A549 treated with DMSO at 1 μM for 4 hours (cell line): Measurements from ENCODE around the gene C2CD3. TPM values are rescaled to one million over a fixed set of nuclear protein-coding genes. Genes with fewer than 3 reads are reported as not detected.

Experiments used
- total RNA-seq: library from RNA; stranded (reverse); fragments of 200-300 nt; extraction: Qiagen RNA extraction; gene quantifications from 5 replicates; pipeline ENCODE4 v1.2.3, GENCODE V29; 2022; ENCODE audit warnings: low read depth

Gene C2CD3, protein sequence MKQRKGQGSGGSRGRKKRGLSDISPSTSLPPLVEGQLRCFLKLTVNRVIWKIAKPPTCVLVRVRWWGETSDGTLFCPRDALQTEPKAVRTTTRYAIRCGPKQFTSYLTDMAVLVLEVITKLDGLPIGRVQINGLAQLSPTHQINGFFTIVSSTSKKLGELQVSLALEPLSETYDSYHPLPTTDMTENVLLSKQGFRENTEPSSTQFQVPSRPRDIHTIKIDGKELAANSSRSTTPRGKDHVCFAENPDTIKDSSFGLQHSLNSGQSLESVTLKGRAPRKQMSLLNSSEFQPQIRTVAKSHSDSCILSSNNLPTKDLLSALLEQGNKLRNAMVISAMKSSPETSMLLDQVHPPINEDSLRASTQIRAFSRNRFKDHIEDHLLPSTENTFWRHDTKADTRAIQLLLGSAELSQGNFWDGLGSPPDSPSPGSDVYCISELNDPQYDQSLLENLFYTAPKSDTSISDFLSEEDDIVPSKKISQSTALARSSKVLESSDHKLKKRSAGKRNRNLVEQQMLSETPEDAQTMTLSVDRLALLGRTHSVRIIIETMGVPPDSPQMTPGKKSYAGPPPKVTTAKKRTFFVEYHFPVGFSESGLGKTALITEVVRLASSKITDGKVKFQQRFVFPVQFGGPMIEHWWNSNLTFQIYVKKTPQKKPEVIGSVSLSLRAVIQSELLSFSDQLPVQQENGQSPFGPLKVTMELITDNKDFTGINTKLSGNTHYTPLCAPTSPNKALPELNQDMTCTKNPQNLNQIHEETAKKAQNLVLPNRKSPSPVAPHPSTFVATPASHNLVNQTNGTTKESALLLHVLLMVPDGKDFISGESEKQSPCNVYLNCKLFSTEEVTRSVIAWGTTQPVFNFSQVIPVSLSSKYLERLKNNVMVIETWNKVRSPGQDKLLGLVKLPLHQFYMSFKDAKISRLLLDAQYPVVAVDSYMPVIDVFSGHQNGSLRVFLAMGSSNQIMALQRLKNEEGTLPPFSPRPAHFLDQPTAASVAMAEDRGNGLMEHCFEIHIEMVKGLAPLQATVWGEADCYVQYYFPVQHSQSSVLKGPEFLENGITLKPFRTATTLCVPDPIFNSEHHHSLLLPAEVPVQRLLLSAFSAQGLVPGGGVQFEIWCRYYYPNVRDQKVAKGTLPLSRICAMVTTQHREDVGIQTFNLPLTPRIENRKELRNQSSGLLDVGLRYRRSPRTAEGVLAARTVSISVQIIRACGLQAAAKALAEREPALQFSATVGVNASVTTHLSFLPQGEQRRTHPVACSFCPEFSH (N-terminal part only)
- 15.0 to 19.4 TPM (median 17.7 TPM) in 5 replicates for total RNA-seq

DNA sequence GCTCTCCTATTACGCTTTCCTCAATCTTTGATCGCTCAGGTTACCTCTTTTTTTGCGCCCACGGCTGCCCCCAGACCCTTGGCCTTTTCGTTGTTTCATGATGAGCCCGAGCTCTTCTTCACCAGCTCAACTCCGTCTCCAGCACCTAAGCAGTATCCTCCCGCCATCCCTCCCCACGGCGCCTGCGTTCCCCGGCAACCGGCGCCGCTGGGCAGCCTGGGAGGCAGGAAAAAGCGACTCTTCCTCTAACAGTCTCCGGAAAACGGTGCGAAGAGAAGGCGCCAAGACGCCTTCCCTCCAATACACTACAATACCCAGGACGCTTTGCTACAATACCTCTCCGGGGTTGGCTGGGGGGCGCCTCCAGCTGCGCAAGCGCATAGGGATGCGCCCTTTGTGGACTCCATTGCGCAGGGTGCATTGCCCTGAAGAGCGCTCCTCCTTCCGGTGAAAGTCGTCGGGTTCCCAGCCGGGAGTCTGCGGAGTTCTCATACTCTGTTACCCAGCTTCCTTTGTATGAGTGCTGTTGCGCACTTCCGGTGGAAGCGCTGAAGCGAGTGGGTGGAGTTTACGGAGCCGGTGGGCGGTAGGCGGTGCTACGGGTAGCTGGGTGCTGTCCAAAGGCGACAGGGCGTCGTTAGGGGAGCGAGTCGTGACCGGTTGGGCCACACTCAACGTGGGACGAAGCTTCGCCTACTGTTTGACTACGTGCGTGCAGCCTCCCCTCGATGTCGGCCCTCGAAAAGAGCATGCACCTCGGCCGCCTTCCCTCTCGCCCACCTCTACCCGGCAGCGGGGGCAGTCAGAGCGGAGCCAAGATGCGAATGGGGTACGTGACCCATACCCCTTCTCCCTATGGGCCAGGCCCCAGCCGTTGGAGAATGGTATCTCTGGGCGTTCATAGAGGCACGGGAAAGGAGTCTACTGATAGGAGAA, at the start of gene C2CD3, which contains the start of gene PPME1:
C2CD3 (minus strand) TSS at position 309 of the 936 bp plus-strand sequence; CDS start at position 99, 210 bp downstream.
PPME1 (plus strand) TSS at position 596 of the 936 bp plus-strand sequence; CDS start at position 729, 133 bp downstream.

DNA sequence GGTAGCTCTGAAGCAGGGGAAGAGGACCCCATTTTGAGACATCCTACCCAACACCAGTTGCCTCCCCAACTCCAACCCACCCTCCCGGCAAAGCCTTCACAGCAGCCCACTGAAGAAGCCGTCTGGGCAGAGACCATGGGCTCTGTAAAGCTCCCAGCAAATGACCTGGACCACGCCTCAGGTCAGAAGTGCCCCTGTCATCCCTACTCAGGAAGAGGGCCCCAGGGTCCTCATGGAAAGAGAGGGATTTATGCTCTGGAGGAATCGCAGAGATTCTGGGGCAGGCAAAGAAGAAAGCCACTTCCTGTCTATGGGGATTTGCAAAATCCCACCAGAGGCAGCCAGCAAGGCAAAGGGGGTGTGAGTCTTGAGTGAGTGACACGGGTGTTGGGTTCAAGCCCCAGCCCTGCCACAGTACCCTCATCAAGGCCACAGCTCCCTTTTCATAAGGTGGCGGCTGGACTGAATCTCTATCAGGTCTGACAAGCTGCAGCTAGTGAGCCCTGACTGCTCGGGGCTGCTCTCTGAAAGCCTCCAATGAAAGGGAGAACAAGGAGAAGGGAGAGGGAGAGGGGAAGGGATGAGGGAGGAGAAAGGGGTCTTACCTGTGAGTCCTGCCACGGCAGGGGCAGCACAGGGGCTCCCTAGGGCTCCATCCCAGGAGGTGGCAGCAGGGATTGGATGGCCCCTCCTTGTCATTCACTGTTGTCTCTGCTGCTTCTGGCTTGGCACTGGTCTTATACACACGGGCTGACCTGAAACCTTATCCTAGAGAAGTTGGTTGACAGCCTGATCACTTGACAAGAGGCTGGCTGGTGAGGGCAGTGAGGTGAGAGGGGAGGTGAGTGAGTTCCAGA, 162.2 kb downstream of the C2CD3 start, which contains the start of gene UCP3:
UCP3 (minus strand) TSS at position 713 of the 857 bp plus-strand sequence. CDS start 2,043 bp downstream, outside the sequence.

DNA sequence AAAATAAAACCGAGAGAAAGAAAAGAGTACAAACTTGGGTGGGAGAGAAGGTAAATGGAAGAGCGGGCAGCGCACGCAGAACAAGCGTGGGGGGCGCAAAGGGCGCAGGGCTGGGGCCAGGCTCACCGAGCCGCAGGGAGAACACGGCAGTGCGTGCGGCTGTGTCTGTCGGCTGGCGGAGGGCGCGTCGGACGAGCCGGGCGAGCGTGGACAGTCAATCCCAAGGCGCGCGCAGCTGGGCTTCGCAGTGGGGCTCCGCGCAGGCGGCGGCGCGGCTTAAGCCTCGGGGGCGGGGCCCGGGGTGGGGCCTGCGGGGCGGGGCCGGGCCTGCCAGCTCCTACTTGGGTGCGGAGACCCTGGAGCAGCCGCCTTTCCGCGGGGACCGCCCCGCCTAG, 188.2 kb downstream of the C2CD3 start, which contains the start of gene UCP2:
UCP2 (minus strand) TSS at position 249 of the 395 bp plus-strand sequence. CDS start 4,465 bp downstream, outside the sequence.

Other genes with a start within 250 kb of the C2CD3 start
- gene DNAJB13, start 220.0 kb downstream of the C2CD3 start, total RNA-seq: 0.31 to 1.2 TPM (median 0.45 TPM) in 5 replicates
- 69.3 to 102 TPM (median 76.8 TPM) in 5 replicates for gene UCP2, start 188.2 kb downstream of the C2CD3 start, total RNA-seq
- gene UCP3, start 161.9 kb downstream of the C2CD3 start, total RNA-seq: 0.70 to 2.4 TPM (median 1.4 TPM) in 5 replicates
- gene PPME1, start 287 bp upstream of the C2CD3 start, total RNA-seq: 46.7 to 60.4 TPM (median 56.5 TPM) in 5 replicates
- 31.8 to 51.3 TPM (median 39.9 TPM) in 5 replicates for gene P4HA3, start 140.6 kb upstream of the C2CD3 start, total RNA-seq
- gene PGM2L1, start 227.4 kb upstream of the C2CD3 start, total RNA-seq: 8.8 to 18.2 TPM (median 13.8 TPM) in 5 replicates